ENCODE data around the gene SLC51B.
"Not testable (repeated sequence)": the region's sequence is repeated elsewhere in the genome, so short reads cannot be mapped to it uniquely, and the experiment has no call there.

The SLC51B gene

DNA sequence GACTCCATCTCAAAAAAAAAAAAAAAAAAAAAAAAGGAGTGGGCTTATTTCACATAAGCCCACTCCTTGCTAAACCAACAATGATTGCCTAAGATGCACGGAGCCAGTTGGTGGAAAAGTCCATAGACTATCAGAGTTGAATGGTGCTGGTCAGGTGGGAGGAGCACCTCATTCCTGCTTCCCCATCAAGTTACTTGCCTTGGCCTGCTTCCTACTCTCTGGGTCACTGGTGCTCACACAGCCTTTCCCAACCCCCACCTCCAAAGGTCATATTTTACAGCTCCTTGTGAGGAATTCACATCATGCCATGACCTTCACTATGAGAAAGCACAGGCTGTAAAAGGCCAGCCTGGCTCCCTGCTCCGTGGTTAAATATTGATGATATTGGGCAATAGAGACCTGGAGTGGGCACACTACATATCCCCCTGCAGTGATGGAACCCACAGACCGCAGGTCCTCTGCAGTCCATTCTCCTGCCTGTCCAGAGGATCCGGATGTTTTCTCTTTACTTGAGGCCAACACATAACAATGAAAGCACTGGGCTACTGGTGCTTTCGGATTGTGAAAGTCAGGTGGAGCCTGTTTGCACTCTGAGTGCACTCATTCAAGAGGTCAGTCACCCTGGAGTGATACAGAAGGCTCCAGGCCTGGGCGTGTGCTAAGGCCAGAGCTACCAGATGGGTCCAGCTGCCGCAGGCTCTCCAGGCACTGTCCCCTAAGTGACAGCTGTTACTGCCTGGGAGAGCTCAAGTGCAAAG lies at the start of gene SLC51B:
Gene SLC51B, plus strand, starts transcription at position 664 of the 758 bp plus-strand sequence. CDS start 4,618 bp downstream, outside the sequence.
- DNase-seq (ENCODE audit: low read depth in 2 of 2): no peak

DNA sequence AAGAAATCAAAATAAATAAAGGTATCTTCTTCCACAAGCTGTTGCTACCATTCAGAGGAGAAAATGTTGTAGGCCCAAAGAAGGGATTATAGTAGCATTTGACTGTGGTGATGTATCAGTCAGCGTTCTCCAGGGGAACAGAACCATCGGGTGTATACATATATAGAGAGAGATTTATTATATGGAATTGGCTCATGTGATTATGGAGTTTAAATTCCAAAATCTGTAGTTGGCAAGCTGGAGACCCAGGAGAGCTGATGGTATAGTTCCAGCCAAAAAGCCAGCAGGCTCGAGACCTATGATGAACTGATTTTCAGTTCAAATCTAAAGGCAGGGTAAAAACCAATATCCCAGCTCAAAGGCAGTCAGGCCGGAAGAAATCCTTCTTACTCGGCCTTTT lies 48.1 kb upstream of the SLC51B start:
- no peak for DNase-seq (ENCODE audit: low read depth in 2 of 2)

DNA sequence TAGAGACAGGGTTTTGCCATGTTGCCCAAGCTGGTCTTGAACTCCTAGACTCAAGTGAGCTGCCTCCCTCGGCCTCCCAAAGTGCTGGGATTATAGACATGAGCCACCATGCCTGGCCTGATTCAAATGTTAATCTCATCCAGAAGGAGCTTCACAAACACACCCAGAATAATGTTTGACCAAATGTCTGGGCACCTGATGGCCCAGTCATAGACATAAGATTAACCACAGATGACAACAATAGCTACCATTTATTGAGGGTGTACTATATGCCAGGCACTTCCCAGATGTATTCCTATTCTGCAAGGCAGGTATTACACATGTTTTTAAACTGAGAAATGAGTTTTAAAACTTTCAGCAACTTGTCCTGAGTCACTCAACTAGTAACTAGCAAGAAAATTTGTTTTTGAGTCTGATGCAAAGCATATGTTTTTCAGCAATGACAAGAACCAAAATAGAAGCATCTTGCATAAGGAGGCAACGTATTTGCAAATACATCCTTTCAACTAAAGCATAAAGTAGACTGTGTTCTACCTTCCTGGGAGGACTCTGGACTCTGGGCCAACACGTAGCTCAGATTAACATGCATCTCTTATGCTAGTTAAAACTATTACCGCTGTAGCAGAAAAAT lies 47.3 kb upstream of the SLC51B start:
- DNase-seq (ENCODE audit: low read depth in 2 of 2): no peak

DNA sequence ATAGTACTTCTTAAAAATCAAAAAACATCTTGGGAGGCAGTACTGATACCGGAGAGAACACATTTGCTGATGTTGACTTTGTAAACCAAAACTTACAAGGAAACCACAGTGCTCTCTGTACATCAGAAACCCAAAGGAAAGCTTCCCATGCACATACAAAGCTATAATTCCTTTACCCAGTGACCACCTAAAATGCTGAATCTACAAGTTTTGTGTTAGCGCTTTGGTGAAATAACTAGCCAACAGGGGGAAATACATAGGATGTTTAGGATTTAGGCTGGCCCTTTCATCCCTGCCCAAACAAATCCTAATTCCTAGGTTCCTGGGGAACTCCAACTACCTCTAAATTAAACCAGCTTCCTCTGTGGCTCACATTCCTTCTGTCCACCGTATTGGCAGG lies 40.2 kb upstream of the SLC51B start:
- no peak for DNase-seq (ENCODE audit: low read depth in 2 of 2)

DNA sequence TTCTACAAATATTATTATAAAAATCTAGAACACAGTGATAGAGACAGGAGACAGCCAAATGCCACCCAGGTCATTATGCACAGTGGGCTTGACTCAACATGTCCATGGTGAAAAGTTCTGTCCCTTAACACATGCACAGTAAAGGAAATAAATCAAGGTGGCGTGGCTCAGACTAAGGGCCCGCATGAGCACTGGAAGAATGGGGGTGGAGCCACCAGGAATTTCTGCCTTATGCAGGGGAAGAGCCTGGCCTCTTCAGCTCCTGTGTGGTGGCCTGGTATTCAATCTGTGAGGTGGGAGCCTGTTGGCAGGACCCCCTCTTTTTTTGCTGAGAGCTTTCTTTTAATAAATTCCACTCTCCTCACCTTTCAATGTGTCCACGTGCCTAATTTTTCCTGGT lies 38.3 kb upstream of the SLC51B start:
- DNase-seq (ENCODE audit: low read depth in 2 of 2): no peak

DNA sequence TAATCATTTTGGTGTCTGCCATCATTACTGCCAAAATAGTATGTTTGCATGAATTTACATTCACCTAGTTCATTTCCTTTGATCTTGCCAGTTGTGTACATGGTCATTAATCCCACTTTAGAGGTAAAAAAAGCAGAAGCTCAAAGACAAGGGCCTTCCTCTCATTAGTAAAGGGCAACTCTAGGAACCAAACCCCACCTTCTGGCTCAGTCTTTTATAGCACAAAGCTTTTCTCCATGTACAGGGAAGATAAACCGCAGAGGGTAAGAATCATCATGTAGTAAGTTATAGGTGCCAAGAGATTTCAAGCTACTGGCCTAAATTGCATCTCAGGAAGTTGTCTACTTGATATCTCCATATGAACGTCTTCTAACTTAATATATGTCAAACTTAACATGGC lies 36.2 kb upstream of the SLC51B start:
- DNase-seq (ENCODE audit: low read depth in 2 of 2): no peak

DNA sequence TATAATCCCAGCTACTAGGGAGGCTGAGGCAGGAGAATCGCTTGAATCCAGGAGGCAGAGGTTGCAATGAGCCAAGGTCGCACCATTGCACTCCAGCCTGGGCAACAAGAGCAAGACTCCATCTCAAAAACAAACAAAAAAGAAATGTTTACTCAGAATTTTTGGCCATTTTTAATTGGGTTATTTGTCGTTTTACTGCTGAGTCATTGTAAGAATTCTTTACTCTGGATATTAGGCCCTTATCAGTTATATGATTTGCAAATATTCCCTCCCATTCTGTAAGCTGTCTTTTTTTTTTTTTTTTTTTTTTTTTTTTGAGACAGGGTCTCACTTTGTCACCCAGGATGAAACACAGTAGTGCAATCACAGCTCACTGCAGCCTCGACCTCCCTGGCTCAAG lies 34.0 kb upstream of the SLC51B start:
- not testable (repeated sequence) for DNase-seq (ENCODE audit: low read depth in 2 of 2)

DNA sequence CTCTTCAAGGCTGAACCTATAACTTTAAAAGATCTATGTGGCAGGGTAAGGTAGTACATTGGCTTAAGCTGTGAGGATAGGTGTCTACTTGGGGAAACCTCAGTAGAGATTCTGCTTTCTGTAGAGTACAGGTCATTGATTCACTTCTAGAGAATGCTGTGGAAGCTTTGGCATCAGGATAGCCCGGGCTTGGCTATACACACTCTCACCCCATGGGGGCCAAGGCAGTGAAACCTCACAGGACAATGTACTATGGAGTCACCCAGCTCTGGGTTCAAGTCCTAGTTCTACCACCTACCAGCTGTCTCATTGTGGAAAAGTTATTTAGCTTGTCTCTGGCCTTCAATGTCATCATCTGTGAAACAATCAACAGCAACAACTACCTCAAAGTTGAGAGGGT lies 24.8 kb upstream of the SLC51B start:
- DNase-seq (ENCODE audit: low read depth in 2 of 2): no peak

DNA sequence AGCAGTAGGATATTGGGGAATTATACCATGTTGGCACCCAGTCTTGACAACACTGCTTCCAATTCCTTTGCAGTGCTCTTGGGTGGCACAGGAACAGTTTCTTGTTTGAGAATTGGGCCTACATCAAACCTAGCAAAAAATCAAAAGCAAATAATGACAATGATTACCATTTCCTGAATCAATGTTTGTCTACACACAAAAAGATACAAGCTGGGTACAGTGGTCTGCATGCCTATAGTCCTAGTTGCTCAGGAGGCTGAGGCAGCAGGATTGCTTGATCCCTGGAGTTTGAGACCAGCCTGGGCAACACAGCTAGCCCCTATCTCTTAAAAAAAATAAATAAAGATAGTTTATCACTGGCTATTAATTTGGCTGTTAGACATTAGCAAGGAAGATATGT lies 23.7 kb upstream of the SLC51B start:
- DNase-seq (ENCODE audit: low read depth in 2 of 2): no peak

DNA sequence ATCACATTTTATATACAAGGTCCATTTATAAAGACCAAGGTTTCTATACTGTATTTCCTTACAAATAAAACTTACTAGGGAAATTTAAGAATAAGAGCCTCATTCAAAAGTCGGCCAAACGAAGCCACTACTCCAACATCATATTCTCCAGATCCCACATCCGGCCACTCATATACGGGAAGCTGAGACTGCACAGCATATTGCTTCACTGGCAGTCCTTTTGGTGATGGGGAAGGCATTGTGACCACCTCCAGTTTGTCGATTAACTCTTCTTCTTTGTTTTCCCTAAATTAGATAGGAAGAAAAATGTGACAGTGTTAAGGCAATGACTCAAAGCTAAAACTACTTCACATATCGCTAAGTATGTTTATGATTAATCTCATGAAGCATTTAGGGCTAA lies 18.4 kb upstream of the SLC51B start:
- no peak for DNase-seq (ENCODE audit: low read depth in 2 of 2)

DNA sequence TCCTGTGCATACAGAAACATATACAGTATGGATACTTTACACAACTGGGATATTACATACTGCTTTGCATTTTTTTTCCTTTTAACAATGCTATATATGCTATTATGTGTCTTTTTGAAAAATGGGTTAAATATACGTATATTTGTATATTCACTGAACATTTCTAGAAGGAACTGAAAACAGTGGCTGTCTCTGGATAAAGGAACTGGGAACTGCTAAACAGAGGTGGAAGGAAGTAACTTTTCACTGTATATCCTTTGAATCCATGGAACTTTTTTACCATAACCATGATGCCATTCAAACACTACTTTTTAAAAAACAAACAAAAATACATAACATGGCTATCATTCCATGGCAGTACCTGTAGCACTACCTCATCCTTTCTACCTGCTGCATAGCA lies 17.6 kb upstream of the SLC51B start:
- DNase-seq (ENCODE audit: low read depth in 2 of 2): no peak

DNA sequence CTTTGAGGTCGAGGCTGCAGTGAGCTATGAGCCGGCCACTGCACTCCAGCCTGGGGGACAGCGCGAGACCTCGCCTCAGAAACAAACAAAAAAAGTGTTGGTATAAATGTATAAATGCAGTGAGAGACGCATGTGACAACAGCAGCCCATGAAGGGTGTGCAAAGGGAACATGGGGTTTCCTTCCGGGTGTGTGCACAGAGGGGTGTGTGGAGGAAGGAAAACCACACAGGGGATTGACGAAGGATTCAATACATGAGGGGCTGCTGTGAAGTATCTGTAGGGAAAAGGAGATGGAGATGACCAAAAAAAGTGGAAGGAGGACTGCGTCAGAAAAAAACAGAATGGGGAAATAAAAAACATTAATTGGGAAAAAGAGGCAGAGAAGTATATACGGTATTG lies 16.8 kb upstream of the SLC51B start:
- DNase-seq (ENCODE audit: low read depth in 2 of 2): no peak

DNA sequence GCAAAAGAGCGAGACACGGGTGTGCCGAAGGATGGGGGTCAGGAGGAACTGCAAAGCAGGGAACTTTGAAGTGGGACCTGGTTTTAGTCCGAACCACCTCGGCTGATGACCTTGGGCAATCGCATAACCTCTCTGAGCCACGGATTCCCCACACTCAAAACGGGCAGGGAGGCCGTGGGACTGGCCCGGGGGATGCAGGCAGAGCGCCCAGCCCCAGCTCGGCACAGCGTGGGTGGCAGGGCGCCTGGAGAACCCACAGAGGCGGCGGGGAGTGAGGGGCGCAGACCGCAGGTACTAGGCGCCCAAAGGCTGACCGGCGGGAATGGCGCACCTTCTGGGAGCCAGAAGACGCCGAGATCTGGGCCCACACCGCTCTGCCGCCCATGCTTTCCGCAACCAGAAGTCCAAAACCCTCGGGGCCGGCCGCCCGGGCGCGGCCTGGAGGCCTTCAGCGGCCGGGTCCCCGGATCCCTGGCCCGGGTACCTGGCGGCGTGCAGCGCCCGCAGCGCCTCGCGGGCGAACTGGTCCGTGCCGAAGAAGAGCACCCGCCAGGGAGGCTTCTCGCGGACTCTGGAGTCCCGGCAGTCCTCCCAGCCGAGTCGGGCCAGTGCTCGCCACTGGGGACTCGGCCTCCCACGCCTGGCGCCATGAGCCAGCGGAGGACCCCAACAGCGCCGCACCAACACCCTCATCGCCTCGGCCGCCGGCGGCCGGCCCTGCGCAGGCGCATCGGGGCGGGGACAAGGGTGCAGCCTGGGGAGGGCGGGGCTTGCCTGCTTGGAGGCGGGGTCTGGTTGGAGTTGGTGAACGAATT lies 16.1 kb upstream of the SLC51B start, which contains the start of gene MTFMT:
Gene MTFMT, minus strand, starts transcription at position 719 of the 815 bp plus-strand sequence. Its CDS starts 26 bp downstream, at position 693.
- DNase-seq (ENCODE audit: low read depth in 2 of 2): peak; percentile 95 to 97

DNA sequence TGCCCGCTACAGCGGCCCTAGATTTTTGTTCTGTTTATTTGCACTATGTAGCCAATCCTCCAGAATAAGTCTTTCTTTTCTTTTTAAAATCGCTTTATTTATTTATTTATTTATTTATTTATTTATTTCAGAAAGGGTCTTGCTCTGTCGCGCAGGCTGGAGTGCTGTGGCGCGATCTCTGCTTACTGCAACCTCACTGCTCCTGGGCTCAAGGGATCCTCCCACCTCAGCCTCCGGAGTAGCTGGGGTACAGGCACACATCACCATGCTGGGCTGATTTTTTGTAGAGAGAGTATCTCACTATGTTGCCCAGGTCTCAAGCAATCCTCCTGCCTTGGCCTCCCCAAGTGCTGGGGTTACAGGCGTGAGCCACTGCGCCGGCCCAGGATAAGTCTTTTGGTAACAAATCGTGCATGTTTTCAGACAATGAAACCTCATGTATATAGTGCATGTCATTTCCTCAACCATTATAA lies 15.4 kb upstream of the SLC51B start:
- DNase-seq (ENCODE audit: low read depth in 2 of 2): no peak

DNA sequence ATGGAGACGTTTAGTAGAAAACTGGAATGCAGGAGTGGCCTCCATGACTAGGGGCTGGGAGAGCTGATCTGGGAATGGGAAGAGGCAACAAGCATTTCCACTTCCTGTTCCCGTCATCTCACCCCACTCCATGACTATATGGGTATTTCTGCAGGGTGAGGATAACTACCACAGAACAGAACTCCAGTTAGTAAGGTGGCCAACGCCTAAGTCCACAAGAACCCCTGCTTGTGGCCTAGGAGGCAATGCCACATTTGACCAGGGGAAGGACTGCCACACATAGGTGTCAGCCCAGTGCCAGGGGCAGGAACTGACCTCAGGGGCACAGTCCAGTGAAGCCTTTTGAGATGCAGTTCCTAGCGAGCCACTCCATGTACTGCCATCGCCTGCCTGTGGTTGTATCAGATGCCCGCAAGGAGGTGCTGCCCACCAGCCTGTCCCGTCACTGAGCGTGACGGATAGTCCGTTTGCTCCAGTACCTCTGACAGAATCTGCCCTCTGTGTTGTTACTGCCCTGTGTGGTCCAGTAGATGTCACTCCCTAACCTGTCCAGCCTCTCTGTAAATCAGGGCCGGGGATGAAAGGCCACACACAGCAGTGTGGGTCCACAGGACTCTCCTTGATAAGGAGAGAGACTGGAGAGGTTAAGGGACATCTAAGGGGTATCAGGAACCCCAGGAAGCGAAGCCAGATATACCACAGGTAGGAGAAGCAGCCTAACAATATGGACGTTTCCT lies 12.2 kb upstream of the SLC51B start:
- DNase-seq (ENCODE audit: low read depth in 2 of 2): peak; percentile 19 to 24

DNA sequence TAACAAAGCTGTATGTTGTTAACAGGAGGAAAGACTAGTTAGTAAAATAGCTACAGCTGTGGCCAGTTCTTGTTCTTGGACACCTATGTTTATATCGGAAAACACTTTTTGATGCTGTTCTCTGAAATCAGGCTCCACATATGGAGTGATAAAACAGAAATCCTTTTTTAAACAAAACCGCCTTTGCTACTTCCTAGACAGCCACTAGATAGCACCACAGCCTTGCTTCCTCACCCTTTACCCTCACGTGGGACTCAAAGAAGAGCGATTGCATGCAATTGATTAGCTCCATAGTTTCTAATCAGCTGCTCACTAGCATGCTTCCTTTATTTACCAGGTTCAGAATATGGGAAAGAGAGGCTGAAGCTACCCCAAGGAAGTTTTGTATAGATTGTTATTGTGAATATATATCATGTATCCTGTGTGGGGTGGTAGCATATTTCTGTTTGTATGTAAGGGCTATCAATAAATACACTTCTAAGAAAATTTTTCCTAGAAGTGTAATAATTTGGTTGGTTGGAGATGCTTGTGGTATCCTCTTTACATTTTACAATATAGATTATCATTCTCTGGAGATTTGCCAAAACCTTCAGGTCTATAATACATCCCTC lies 11.4 kb upstream of the SLC51B start:
- no peak for DNase-seq (ENCODE audit: low read depth in 2 of 2)

DNA sequence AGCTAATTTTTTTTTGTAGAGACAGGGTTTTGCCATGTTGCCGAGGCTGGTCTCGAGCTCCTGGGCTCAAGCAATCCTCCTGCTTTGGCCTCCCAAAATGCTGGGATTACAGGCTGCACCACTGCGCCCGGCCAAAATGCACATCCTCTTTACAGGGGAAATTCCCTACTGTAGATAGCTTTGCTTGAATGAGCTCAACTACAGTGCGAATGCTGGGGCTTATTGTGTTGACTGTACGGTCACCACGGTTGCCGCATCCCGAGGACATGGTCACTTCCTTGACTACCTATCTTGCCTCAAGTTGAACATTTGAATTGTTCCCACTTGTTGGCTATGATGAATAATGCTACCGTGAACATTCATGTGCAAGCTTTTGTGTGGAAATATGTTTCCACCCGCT lies 10.5 kb upstream of the SLC51B start:
- no peak for DNase-seq (ENCODE audit: low read depth in 2 of 2)

DNA sequence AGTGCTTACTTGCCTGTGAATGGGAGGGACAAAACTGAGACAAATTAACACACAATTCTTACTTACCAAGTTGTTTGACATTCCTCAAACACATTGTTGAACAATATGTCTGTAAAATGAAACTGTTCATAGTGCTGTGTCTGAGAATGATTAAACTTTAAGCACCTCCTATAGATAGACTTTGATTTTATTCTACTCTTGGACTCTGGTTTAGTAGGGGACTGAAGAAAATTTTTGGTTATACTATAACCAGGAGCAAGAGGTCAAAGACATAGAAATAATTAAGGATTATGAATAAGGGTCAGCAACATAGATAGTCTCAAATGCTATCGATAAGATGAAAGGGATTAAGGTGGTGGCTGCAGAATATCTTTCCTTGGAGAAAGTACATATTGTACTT lies 7.9 kb upstream of the SLC51B start:
- DNase-seq (ENCODE audit: low read depth in 2 of 2): no peak

DNA sequence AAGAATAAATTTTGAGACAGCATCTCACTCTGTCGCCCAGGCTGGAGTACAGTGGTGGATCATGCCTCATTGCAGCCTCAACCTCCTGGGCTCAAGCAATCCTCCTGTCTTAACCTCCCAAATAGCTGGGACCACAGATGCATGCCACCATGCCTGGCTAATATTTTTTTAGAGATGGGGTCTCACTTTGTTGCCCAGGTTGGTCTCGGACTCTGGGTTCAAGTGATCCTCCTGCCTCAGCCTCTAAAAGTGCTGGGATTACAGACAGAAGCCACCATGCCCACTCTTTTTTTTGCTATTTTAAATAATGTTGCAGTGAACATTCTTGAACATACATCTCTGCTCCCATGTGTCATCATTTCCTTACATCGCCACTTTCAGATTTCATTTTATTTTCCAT lies 6.8 kb upstream of the SLC51B start:
- no peak for DNase-seq (ENCODE audit: low read depth in 2 of 2)

DNA sequence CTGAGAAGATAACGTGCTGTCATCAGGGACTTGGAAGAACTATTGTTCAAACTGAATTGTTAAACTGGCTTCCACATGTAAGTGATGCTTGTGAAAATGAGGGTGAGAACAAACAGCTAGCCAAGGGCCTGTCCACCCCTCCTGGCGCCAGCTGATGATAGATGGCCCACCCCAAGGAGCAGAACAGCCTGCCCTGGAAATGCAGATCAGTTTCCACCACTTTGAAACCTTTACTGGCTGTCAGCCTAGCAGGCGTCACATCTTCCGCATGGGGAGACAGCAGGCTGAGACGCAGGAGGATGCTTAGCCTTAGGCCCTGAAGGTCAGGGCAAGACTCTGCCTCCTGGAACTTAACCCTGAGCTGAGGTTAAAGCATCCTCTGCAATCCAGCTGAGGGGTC lies 6.4 kb upstream of the SLC51B start:
- no peak for DNase-seq (ENCODE audit: low read depth in 2 of 2)

DNA sequence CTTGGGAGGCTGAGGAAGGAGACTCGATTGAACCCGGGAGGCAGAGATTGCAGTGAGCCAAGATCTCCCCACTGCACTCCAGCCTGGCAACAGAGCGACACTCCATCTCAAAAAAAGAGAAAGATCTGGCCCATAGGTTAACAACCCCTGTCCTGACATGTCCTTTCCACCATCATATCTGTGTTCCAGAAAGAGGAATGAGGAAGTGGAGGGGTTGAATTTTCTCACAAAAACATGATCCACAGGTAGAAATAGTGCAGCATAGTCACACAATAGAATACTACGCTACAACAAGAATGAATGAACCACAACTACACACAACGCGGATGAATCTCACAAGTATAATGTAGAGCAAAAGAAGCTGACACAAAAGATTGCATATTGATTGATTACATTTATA lies 4.7 kb upstream of the SLC51B start:
- DNase-seq (ENCODE audit: low read depth in 2 of 2): no peak

Measured in stimulated activated CD4-positive, alpha-beta T cell treated with anti-CD3 and anti-CD28 coated beads, Interleukin-4, amount 100 ng/mL, for 48 hours (primary cell).